SH-SY5Y (cell line): ENCODE data around the gene APOBEC3C.

Experiments used
- GATA2 ChIP-seq: IDR thresholded peaks from 2 replicates; pipeline ENCODE4 v1.6.1; 2011; ENCODE audit warnings: mild to moderate bottlenecking, low read depth, low read length
- GATA3 ChIP-seq: IDR thresholded peaks from 2 replicates; pipeline ENCODE4 v1.6.1; 2011; ENCODE audit warnings: low read depth, mild to moderate bottlenecking, low read length, moderate library complexity

Gene APOBEC3C

GRCh38 chr22:39012533-39013511, 1.2 kb upstream of the APOBEC3C start:
- no peak for TF ChIP-seq GATA2
- TF ChIP-seq GATA3 = no peak

- TF ChIP-seq GATA2 (no peak), GATA3 (no peak)
Observed at GRCh38 chr22:39016592-39016991, 2.5 kb downstream of the APOBEC3C start.

GRCh38 chr22:39017596-39018365, 3.7 kb downstream of the APOBEC3C start:
- TF ChIP-seq GATA3 = no peak

- TF ChIP-seq GATA2 (no peak), GATA3 (no peak)
Observed at GRCh38 chr22:39021552-39022250, 7.6 kb downstream of the APOBEC3C start.

GRCh38 chr22:39024519-39025308, 10.7 kb downstream of the APOBEC3C start:
- TF ChIP-seq GATA2 (no peak), GATA3 (no peak)

- TF ChIP-seq GATA2 (no peak), GATA3 (no peak)
Observed at GRCh38 chr22:39026509-39027150, 12.6 kb downstream of the APOBEC3C start.

GRCh38 chr22:39027717-39028116, 13.7 kb downstream of the APOBEC3C start:
- TF ChIP-seq GATA2 = no peak
- no peak for TF ChIP-seq GATA3

GRCh38 chr22:39028281-39028680, 14.2 kb downstream of the APOBEC3C start:
- TF ChIP-seq GATA2 = no peak

GRCh38 chr22:39029227-39029626, 15.2 kb downstream of the APOBEC3C start:
- no peak for TF ChIP-seq GATA3
- no peak for TF ChIP-seq GATA2

- TF ChIP-seq GATA2 = no peak
- TF ChIP-seq GATA3 = no peak
Observed at GRCh38 chr22:39030705-39031104, 16.6 kb downstream of the APOBEC3C start.

- no peak for TF ChIP-seq GATA3
- no peak for TF ChIP-seq GATA2
Observed at GRCh38 chr22:39039306-39040126, 25.5 kb downstream of the APOBEC3C start.
